Fibroblast of lung (primary cell): ENCODE measurements around the gene GID8.

Source experiments
- EZH2 ChIP-seq: IDR thresholded peaks from 2 replicates; pipeline ENCODE4 v1.5.1; 2012; ENCODE audit warnings: low read length, control low read depth, mild to moderate bottlenecking; ENCODE audit errors: missing control alignments
- TF ChIP-seq, protein P1 (sequence below), 2 donors: IDR thresholded peaks in 1 of 2; conservative IDR thresholded peaks in 1 of 2; 1 replicate in 1 of 2; 2 replicates in 1 of 2; pipeline ENCODE4 v1.5.1; 2011 to 2012; ENCODE audit warnings: low read length in 2 of 2, control low read depth in 1 of 2, inconsistent platforms in 1 of 2, low read depth in 1 of 2, mild to moderate bottlenecking in 1 of 2

DNA sequence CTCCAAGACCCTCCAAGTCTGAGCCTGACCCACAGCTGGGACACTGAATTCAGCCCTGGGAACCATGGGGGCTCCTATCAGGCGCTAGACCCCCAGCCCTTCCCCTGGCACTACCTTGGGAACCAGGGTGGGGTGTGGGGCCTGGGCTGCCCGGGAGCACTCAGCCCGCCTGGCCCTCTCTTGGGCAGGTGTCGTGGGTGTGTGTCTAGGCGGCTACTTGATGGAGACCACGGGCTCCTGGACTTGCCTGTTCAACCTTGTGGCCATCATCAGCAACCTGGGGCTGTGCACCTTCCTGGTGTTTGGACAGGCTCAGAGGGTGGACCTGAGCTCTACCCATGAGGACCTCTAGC lies 29.2 kb downstream of the GID8 start:
- TF ChIP-seq, protein P1, sequence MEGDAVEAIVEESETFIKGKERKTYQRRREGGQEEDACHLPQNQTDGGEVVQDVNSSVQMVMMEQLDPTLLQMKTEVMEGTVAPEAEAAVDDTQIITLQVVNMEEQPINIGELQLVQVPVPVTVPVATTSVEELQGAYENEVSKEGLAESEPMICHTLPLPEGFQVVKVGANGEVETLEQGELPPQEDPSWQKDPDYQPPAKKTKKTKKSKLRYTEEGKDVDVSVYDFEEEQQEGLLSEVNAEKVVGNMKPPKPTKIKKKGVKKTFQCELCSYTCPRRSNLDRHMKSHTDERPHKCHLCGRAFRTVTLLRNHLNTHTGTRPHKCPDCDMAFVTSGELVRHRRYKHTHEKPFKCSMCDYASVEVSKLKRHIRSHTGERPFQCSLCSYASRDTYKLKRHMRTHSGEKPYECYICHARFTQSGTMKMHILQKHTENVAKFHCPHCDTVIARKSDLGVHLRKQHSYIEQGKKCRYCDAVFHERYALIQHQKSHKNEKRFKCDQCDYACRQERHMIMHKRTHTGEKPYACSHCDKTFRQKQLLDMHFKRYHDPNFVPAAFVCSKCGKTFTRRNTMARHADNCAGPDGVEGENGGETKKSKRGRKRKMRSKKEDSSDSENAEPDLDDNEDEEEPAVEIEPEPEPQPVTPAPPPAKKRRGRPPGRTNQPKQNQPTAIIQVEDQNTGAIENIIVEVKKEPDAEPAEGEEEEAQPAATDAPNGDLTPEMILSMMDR (conservative IDR thresholded peaks at IDR 0.05 in 1 of 2, IDR thresholded peaks at IDR 0.05 in 1 of 2; ENCODE audit: low read depth in 1 of 2, low read length in 2 of 2) = no peak
- no peak for TF ChIP-seq EZH2
